Embryonic facial prominence (tissue), 1 donor: ENCODE measurements around the gene FBXL20.
"Not testable (repeated sequence)": the region's sequence is repeated elsewhere in the genome, so short reads cannot be mapped to it uniquely, and the experiment has no call there.

Source experiments
- DNase-seq: peaks from one replicate; pipeline ENCODE4 v3.0.0-alpha.2; 2016; ENCODE audit errors: extremely low spot score

FBXL20 gene

GRCh38 chr17:39328815-39329214 is 72.6 kb downstream of the FBXL20 start:
- no peak for DNase-seq

- no peak for DNase-seq
Measured at GRCh38 chr17:39327109-39327508, 74.3 kb downstream of the FBXL20 start.

DNA sequence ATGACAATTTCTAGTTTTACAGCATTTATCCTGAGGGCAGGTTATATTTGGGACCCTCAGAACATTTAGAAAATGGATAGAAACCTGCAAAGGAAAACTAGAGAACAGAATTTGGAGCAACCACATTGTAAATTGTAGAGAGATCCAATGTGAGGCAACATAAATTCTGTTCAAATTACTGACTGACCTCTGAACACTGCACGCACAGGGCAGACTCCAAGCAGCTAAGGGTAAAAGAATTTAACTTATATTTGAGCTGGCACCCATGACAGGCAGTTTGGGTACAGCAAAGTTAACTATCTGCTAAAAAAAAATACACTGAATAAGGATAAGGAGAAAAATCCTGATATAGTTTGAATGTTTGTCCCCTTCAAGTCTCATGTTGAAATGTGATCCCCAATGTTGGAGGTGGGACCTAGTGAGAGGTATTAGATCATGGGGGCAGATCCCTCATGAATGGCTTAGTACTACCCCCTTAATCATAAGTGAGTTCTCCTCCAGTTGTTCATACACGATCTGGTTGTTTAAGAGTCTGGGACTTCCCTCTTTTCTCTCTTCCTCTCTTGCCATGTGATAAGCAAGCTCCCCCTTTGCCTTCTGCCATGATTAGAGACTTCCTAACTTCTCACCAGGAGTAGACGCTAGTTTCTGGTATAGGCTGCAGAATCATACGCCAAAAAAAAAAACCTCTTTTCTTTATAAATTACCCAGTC is 75.7 kb downstream of the FBXL20 start:
- no peak for DNase-seq

- DNase-seq = no peak
Measured at GRCh38 chr17:39318636-39319035, 82.8 kb downstream of the FBXL20 start.

- no peak for DNase-seq
Measured at GRCh38 chr17:39306509-39307212, 94.8 kb downstream of the FBXL20 start.

GRCh38 chr17:39305978-39306377 is 95.4 kb downstream of the FBXL20 start:
- no peak for DNase-seq

DNA sequence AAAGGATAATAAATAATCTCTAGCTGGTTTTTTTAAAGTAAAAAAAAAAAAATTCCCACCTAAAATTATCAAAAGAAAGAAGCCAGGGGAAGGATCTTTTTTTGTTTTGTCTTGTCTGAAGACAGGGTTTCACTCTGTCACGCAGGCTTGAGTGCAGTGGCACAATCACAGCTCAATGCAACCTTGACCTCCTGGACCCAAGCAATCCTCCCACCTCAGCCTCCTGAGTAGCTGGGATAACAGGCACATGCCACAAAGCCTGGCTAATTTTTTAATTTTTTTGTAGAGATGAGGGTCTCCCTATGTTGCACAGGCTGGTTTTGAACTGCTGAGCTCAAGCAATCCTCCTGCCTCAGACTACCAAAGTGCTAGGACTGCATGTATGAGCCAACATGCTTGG is 97.2 kb downstream of the FBXL20 start:
- DNase-seq = no peak

GRCh38 chr17:39294060-39294459 is 107.4 kb downstream of the FBXL20 start:
- DNase-seq = no peak

- not testable (repeated sequence) for DNase-seq
Measured at GRCh38 chr17:39292546-39292945, 108.9 kb downstream of the FBXL20 start.

GRCh38 chr17:39286513-39286912 is 114.9 kb downstream of the FBXL20 start:
- DNase-seq = not testable (repeated sequence)

- DNase-seq = no peak
Measured at GRCh38 chr17:39284685-39285084, 116.7 kb downstream of the FBXL20 start.

- no peak for DNase-seq
Measured at GRCh38 chr17:39283896-39284295, 117.5 kb downstream of the FBXL20 start.

- DNase-seq = no peak
Measured at GRCh38 chr17:39283098-39283497, 118.3 kb downstream of the FBXL20 start.

DNA sequence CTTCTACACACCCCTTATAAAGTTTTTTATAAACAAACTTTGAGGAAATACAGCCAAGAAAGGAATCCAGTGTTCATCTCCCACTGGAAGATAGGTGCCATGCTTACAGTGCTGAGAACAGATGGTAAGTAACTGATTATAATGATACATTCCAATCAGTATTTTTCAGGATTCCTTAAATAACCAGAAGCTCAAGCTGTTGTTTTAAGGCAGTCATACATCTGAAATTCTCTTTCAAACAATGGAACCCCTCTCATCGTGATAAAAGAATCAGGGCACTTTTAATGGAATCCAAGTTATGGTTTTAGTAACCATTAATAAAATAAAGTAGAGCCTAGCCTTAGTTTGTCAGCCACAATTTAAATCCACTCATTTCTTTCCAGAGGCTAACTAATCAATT is 119.6 kb downstream of the FBXL20 start:
- no peak for DNase-seq

DNA sequence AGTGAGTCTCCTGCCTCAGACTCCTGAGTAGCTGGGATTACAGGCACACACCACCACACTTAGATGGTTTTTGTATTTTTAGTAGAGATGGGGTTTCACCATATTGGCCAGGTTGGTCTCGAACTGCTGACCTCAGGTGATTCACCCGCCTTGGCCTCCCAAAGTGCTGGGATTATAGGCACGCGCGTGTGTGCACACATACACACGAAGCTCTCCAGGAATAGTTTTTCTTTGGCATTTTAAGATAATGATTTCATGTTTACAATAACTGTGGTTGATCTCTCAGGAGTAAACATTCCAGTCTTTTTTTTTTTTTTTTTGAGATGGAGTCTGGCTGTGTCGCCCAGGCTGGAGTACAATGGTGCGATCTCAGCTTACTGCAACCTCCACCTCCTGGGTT is 123.2 kb downstream of the FBXL20 start:
- DNase-seq = not testable (repeated sequence)

DNA sequence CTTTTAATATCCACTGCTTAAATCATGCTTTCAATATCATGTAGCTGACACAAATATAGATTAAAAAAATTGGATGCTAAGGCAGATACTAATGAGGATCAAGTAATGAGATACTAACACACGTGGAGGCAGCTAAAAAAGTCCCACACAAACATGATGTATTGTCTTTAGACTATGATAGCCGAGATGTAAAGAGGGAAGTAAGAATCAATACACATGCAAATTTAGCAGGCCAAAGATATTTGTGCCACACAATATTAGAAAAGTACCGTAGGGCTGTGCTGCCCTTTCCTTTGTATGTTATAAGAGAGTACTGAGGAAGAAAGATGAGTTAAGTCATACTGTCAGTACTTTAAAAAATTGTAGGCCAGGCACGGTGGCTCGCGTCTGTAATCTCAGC is 124.3 kb downstream of the FBXL20 start:
- no peak for DNase-seq

- DNase-seq = no peak
Measured at GRCh38 chr17:39276113-39276512, 125.3 kb downstream of the FBXL20 start.

GRCh38 chr17:39271546-39271945 is 129.9 kb downstream of the FBXL20 start:
- no peak for DNase-seq

- no peak for DNase-seq
Measured at GRCh38 chr17:39270923-39271322, 130.5 kb downstream of the FBXL20 start.

- DNase-seq = no peak
Measured at GRCh38 chr17:39264119-39264518, 137.3 kb downstream of the FBXL20 start.

GRCh38 chr17:39261286-39261685 is 140.1 kb downstream of the FBXL20 start:
- no peak for DNase-seq

DNA sequence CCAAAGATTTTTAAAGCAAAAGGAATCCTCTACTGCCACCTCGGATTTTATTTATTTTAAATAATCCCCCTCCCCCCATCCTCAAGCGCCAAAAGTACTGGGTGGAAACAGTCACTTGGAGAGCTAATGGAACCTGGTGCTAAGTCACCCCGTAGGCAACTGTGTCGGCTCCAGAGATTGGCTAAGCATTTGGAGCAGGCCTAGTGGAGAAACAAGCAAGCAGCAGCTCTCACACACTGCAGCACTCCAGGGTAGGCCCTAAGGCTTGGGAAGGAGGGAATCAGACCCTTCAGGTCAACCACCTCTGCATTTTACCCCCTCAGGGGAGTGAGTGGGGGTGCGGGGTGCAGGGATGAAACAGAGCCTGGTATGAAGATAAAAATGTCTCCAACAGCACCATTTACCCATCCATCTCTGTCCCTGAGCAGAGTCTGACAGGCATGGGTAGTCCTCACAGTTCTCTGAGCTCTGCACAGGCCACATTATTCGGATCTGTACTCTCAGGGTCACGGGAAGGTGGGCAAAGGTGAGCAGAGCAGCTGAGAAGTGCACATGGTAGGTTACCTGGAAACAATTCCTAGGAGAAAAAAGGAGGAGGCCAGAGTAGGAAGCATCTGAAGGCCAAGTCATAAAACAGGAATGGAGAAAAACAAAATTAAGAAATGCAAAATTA is 148.5 kb downstream of the FBXL20 start:
- no peak for DNase-seq

GRCh38 chr17:39251997-39252396 is 149.4 kb downstream of the FBXL20 start:
- no peak for DNase-seq
